Occipital lobe (tissue), 2 donors: ENCODE results near the gene SERINC5. TPM values are rescaled to one million over a fixed set of nuclear protein-coding genes. Genes with fewer than 3 reads are reported as not detected.
"Not testable (repeated sequence)": the region's sequence is repeated elsewhere in the genome, so short reads cannot be mapped to it uniquely, and the experiment has no call there.

Experiments used
- DNase-seq: peaks from one replicate; lab custom pipeline; 2025; lab: John Stamatoyannopoulos, UW
- total RNA-seq: library from RNA; depleted of rRNA; stranded (reverse); fragments of >200 nt; gene quantifications from one replicate; pipeline ENCODE4 v1.2.3, GENCODE V29; 2014

The SERINC5 gene
- total RNA-seq, 1 donor from 2014 or later = 60.8 TPM

DNA sequence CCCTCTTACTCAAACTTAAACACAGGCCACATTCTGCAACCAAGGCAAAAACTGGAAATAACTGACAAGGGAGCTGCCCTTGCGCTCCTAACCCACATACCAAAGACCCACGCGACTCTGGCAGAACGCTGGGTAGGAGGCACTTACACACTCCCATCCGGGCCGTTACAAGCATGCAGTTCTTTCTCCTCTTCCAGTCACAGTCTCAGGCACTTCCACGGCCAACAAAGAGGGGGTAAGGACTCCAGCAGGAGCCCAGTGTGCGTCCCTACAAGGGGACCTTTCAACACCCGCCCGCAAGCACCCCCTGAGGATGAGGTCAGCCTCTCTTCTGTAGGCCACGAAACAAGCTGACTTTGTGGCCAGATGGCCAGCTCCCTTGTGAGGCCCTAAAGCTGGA, 57.4 kb downstream of the SERINC5 start:
- peak; percentile 83 for DNase-seq

DNA sequence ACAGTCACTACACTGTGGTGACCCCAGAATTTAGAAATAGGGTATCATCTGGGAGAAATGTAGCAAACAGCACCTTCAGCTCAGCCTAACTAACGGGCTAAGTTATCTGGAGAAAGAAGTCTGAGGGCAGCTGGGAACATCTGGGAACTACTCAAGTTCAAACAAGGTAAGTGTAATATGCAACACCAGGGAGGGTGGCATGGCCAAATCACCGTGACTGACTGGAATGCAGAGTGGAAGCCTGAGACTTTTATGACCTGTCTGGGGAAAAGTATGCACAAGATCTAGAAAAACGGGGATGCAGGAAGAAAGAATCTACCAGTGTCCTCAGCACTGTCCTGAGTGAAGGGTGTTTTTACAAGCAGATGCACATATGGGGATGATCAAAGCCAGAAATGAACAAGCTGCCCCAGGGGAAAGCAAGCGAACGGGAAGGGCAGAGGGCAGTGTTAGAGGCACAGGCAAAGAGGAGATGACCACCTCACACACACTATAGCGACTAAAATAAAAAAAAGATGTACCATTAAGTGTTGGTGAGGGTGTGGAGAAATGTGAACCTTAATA, 59.9 kb downstream of the SERINC5 start:
- no peak for DNase-seq

DNA sequence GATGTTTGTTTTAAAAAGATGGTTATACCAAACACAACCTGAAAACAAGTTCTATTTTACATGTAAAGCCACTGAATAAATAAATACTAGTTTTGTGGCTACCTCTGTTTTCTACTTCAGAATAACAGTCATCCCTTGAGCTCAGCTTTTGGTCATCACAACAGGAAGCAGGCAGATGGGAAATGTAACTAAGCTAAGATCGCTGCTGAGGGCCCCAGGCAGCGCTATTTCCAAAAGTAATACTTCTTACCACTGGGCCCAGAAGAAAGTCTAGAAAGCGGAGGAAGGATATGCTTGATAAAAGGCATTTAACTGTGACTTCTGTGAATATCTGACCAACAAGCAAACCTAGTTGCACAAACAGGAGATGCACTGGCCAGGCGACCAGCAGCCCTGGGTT, 61.4 kb downstream of the SERINC5 start:
- no peak for DNase-seq

DNA sequence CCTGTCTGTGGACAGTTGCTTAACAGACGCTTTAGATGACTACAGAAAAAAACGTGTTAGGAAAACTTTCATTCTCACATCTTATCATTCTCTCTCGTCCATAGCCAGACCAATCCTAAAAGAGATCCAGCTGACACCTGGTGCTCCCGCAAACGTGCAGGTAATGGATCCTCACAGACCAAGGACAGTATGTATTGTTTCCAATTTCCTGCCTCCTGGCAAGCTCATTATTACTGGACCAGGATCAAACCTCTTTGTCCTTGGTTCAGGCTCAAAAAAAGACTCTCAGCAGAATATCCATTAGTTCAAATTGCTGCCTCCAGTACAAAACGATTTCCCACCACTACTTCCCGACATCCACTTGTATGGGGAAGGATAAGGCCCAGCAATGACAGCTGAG, 62.4 kb downstream of the SERINC5 start:
- DNase-seq = no peak

DNA sequence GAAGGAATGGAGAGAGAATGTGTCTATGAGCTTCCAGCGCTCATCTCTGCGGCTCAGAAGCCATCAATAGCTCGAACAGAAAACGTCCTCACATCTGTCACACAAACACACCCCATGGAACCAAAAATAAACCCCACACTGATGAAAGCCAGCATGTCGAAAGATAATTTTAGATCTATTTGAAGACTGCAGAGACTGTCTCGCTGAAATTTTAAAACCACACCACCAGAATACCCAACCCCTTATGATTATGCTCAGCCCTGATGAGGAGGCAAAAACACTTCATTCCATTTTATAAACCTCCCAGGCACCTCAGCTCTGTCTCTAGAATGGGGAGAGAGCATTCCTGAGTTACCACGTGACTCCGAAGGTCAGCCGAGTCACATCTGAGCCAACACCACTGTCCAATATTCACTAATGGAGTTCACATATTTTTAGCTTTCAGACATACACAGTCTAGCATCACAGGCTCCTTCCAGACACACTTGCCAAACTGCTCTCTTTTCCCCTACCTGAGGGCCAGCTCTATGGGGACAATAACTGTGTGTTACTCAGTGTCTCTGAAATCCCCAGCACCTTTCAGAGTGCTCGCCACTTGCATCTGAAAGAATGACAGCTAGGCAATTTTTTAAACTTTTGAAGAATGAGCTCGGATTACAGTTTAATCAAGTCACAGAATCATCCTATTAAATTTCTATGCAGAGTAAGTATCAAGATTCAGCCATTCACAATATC, 63.2 kb downstream of the SERINC5 start:
- peak; percentile 15 for DNase-seq

DNA sequence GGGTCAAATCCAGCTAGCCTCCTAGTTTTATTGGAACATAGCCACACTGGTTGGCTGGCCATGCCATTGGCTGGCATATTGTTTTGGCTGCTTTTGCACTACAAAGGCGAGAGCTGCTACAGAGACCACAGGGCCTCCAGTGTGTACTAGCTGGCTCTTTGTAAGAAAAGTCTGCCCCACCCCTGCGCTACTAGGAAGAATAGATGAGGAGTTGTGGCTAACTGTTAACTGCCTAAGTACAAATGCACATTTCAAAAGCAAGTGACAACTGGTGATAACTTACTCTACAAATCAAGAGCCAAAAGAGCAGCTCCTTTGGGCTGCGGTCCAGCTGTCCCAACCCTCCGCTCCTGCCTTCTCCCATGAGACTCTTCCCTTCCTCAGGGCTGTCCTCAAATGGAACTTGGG, 63.9 kb downstream of the SERINC5 start:
- peak; percentile 20 for DNase-seq

DNA sequence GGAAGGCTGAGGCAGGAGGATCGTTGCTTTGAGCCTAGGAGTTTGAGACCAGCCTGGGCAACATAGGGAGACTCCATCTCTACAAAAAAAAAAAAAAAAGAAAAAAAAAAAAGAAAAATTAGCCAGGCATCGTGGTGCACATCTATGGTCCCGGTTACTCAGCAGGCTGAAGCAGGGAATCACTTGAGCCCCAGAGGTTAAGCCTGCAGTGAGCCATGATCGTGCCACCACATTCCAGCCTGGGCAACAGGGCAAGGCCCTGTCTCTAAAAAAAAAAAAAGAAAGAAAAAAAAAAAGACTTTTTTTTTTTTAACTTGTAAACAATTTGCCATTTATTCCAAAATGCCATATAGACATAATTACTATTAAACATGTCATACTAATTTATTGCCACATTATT, 64.5 kb downstream of the SERINC5 start:
- DNase-seq = no peak

DNA sequence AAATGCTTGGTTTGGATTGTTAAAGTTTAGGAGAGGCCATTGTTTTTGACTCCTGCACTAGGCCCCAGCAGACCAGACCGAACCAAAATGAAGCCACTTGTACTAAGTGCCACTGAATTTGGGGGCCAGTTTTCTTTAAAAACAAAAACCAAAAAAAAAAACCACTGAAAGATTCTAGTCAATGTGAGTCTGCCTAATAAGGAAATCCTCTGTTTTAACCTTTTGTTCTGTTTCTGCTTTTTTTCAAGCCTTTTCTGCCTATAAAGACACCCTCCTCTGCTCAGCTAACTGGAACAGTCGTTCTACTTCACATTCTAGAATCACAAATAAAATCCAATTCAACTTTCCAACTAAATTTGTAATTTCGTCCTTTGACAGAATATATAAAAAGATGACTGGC, 64.9 kb downstream of the SERINC5 start:
- no peak for DNase-seq

DNA sequence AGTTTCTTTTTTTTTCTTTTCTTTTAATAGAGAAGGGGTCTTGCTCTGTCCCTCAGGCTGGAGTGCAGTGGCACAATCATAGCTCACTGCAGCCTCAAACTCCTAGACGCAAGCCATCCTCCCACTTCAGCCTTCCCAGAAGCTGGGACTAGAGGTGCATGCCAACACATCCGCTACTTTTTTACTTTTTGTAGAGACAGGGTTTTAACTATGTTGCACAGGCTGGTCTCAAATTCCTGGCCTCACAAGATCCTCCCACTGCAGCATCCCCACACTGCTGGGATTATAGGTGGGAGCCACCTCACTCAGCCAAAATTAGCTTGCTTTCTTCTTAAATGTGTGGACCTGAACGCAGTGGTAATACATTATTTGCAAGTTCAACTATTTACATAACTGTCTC, 66.1 kb downstream of the SERINC5 start:
- no peak for DNase-seq

DNA sequence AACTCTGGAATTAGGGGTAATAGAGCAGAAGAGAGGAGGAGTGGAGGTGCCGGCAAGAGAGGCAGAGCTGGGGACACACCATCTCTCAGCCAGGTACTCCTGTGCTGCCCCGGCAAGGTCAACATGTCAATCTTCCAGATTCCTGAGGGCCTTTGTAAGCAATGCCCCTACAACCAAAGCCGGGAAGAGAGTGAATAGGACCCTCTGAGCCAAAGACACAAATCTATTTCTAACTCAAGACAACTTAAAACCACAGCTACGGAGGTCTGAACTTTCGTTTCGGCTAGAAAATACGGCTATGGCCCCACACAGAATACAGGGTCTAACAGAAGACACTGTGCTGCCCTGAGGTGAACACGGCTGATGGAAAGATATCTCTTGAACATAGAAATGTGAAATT, 66.6 kb downstream of the SERINC5 start:
- no peak for DNase-seq

DNA sequence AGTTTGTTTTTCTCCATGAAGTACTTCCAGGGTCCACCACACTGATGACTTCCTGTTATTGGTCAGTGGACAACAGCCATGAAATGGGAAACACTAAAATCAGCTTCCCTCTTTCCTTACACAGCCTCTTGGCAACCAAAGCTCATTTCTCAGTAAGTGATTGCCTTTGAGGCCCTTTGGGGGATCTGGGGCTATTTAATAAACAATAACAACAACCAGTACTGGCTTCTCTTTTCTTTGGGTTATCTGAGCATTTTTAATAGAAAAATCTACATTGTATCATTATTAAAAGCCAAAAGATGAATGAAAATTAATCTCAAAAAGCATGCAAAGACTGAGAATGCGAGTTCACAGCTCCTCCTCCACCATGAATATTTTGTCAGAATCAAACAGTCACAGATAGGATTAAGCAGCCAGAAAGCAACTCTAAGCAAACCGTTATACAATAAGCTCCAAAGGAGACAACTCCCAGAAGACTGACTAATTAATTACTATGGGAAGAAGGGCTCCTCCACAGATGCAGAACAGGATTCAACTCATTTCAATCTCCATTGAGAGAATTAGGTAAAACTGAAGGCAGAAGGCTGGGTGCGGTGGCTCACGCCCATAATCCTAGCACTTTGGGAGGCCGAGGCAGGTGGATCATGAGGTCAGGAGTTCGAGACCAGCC, 68.3 kb downstream of the SERINC5 start:
- DNase-seq = no peak

DNA sequence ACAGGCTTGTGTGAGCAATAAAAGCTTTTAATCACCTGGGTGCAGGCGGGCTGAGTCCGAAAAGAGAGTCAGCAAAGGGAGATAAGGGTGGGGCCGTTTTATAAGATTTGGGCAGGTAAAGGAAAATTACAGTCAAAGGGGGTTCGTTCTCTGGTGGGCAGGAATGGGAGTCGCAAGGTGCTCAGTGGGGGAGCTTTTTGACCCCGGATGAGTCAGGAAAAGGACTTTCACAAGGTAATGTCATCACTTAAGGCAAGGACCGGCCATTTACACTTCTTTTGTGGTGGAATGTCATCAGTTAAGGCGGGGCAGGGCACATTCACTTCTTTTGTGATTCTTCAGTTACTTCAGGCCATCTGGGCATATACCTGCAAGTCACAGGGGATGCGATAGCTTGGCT, 70.3 kb downstream of the SERINC5 start:
- not testable (repeated sequence) for DNase-seq

DNA sequence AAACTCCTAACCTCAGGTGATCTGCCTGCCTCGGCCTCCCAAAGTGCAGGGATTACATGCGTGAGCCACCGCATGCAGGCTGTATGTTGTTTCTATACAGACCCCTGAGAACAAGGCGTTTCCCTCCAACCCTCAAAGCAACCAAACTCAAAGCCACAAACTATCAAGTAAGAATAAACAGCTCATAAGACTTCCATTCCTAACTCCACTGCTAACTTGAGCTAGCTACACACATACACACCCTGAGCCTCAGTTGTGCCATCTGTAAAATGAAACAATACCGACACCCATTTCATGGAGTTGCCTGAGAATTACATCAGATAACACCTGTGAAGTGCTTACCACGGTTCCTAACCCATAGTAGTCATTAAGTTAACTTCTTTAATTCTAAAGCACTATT, 70.8 kb downstream of the SERINC5 start:
- no peak for DNase-seq

DNA sequence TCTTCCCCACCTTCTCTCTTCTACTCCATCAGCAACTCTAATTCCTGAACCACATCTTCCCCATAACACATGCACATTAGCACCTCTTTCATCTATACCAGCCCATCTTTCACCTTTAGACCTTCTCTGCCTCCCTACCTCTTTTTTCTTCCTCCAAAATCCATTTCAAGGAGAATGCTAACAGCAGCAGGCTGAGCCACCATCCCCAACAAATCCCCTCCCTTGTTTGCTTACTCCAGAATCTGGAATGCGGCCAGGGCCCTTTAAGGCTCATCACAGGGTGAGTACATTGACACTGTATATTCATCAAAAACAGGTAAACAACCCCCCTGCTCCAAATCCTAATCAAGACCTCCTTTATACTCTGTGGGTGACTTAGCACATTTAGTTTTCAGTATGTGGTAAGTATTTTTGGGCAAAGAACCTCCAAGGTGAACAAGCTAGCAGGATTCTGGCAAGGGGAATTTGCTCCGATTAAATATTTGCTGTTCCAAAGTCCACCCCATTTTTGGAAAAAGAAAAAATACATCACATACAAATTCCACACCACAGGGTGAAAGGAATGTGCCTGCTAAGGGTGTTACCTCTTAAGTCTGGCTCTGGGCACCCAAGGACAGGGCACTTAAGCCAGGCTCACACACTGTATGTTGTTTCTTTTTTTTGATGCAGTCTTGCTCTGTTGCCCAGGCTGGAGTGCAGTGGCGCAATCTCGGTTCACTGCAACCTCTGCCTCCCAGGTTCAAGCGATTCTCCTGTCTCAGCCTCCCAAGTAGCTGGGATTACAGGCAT, 71.4 kb downstream of the SERINC5 start:
- no peak for DNase-seq

DNA sequence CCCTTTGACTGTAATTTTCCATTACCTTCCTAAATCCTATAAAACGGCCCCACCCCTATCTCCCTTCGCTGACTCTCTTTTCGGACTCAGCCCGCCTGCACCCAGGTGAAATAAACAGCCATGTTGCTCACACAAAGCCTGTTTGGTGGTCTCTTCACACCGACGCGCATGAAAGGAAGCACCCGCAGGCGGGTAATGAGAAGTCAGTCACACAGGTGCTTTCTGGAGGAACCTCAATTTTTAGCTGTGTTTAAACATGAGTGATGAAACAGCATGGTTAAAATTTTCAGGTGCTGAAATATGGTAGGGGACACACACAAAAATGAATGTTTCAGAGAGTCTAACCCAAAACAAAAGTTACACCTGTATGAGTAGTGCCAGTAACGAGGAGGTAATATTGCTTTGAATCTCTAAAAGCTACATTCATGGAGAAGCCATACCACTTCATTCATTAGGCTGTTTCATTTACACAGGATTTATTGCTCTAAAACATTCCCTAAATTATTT, 72.1 kb downstream of the SERINC5 start:
- not testable (repeated sequence) for DNase-seq

DNA sequence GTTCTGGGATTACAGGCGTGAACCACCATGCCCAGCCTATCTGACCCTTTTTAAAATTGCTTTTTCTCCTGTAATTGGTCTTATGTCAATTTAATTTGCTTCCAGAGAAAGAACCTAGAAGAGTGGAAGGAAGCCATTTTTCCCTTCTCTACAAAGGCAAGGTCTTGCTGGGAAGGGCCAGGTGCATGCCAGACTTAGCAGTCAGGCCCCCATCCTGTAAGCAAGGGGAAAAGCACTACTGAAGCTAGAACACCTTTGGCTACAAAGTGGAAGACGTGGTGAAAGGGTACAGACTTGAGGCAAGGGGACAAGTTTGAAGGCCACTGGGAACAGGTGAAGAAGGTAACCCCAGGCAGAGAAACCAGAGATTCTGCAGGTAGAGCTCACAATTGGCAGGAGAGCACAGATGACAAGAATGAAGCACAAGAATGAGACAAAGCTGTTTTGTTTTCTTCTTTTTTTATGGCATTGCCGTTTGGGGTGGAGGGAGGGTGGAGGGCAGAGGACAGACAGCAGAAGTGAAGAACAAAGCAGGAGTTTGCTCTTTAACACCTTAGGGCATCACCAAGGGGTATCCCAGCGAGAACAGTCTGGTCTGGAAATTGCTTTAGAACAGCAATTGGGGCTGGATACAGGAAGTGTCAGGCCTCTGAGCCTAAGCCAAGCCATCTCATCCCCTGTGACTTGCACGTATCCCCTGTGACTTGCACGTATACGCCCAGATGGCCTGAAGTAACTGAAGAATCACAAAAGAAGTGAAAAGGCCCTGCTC, 72.9 kb downstream of the SERINC5 start:
- DNase-seq = no peak

DNA sequence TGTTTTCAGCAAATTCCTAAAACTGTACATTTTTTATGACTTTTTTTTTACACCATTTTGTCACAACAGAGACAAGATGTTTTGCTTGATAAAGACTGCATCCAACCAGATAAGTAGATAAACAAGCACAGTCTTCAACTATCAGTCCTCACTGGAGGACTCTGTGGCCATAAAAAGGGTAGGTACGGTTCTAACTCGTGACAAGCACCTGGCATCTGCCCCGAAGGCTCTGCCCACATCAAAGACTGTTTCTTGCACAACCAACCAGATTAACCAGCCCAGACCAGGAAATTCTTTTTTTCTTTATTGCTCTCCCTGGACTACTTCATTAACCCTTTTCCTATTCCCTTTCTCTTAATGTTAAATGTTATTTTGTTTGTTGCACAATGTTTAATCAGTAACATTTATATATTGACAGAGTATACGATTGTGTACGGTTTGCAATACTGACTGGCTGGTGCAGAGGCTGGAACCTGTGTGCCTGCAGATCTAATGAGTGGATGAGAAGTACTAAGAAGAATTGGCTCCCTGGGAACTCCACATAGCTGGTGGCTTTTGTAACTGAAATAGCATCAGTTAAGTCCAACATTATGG, 74.1 kb downstream of the SERINC5 start:
- no peak for DNase-seq

DNA sequence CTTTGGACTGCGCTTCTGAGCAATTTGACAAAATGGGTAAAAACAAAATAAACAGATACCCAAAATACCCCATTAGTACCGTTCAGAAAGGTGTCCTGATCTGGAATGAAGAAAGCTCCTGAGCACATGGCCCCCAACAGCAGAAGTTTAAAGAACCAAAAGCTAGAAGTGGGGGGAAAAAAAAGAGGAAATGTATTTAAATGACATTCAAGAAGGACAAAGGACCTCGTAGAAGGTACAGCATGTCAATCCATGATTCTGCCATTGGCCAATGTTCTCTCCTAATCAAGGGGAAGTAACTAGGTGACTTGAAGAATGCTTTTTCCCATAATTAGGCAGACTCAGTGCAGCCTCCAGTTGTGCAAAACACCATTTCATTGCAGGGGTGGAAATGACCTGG, 78.6 kb downstream of the SERINC5 start:
- DNase-seq = no peak

DNA sequence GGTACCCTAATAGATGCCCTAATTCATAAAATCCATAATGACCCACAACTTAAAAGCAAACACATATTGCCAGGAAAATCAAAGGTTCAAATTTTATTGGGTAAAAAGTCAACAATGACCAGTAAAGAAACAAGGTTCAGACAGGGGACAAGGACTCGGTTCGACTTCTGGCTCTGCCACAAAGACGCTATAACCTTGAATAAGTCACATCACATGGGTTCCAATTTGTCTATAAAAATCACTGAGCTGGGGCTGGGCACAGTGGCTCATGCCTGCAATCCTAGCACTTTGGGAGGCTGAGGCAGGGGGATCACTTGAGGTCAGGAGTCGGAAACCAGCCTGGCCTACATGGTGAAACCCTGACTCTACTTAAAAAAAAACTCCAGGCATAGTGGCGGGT, 80.5 kb downstream of the SERINC5 start:
- no peak for DNase-seq

DNA sequence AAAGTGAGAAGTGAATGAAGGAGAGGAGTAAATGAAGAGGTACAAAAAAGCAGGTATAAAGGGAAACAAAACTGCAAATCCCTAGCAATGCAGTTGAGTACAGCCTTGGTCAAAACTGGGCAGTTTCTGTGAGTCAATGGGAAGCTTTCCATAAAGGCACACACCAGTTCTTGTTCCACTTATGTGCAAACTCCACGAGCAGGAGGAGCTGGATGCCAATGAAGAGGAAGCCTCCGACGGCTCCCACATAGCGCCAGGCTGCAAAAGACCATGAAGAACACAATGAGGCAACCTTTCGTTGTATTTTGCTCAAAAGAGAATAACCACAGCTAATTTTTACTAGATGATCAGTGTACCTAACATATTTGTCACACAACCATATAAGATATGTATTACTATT, 81.1 kb downstream of the SERINC5 start:
- DNase-seq = no peak
